ENCODE data around the gene DIAPH3. TPM values are rescaled to one million over a fixed set of nuclear protein-coding genes. Genes with fewer than 3 reads are reported as not detected.

Gene DIAPH3
- total RNA-seq, 5 donors from 2014 or later (not counting 1 experiment from before 2014, with no cell fraction given) = 0.14 to 0.45 (median 0.30) TPM

DNA sequence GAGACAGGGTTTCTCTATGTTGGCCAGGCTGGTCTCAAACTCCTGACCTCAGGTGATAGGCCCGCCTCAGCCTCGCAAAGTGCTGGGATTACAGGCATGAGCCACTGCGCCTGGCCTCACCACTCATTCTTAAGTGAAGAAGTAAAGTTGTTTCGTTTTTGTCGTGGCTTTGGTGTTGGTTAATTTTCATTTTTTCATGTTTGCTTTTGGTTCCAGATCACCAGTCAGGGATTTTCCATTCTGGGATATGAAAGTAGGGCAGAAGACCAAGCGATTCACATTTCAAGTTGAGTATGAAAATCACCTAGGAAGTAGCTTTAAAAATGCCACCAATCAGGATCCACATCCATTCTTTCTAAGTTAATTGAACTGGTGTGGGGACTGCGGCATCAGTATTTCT, 289.9 kb downstream of the DIAPH3 start:
- CTCF ChIA-PET = no interaction called here
- no peaks in the 10 kb centered on the region for H3K27me3 Mint-ChIP-seq
- POLR2A ChIA-PET = no interaction called here

DNA sequence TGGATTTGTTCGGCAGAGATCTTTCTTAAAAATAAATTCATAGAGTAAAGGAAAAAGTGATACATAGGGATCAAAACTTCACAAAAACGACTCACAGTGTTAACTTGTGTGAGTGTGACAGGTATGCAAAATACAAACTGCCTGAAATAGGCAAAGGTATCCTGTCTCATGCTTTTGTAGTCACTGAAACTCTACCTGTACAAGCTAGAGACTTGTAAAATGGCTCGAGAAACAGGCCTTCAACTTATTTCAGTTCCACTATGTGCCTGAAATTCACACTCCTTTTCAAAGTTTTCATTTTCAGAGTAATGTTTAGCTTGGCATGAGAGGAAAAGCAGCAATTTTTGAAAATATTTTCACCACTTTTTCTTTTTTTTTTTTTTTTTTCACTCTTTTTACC, 290.4 kb downstream of the DIAPH3 start:
- H3K27ac Mint-ChIP-seq = no peak overlapping the region
- CTCF ChIA-PET = interaction anchor here in 1 of 2 donors (0.6 kb wide), 1 partner anchor 21 kb away, joined by 4 read pairs; no protein-coding TSS in a partner anchor

More for the DNA sequence above, 289.9 kb downstream of the DIAPH3 start:
- H3K36me3 Mint-ChIP-seq = no peaks in the 10 kb centered on the region
- no peak for ATAC-seq (replicated peaks in 1 of 4)
- Histone ChIP-seq H3K27ac (ENCODE audit: low read length) (no peak overlapping the region), H3K36me3 (ENCODE audit: control insufficient read depth in 2 of 2, extremely low read depth in 1 of 2, insufficient read depth in 1 of 2, low read length in 1 of 2) (no peaks in the 10 kb centered on the region), H3K4me1 (ENCODE audit: control insufficient read depth in 1 of 2, extremely low read depth in 1 of 2, insufficient read depth in 2 of 2, low read length in 2 of 2) (no peaks in the 10 kb centered on the region), H3K9me3 (no peaks in the 10 kb centered on the region), H3K4me3 (ENCODE audit: control insufficient read depth in 1 of 2, extremely low read depth in 1 of 2, low read length in 1 of 2) (no peak overlapping the region), H3K27me3 (replicated peaks in 1 of 2; ENCODE audit: control insufficient read depth in 2 of 2, extremely low read depth in 1 of 2, insufficient read depth in 2 of 2, low read length in 1 of 2) (no peaks in the 10 kb centered on the region)
- no peaks in the 10 kb centered on the region for H3K9me3 Mint-ChIP-seq
- H3K4me3 Mint-ChIP-seq = no peak overlapping the region
- DNase-seq = no peak
- no peak overlapping the region for H3K27ac Mint-ChIP-seq
- no peaks in the 10 kb centered on the region for H3K4me1 Mint-ChIP-seq
- WGBS (ENCODE audit: insufficient coverage) = 89% methylated on average over 5 of the region's 7 CpGs

DNA sequence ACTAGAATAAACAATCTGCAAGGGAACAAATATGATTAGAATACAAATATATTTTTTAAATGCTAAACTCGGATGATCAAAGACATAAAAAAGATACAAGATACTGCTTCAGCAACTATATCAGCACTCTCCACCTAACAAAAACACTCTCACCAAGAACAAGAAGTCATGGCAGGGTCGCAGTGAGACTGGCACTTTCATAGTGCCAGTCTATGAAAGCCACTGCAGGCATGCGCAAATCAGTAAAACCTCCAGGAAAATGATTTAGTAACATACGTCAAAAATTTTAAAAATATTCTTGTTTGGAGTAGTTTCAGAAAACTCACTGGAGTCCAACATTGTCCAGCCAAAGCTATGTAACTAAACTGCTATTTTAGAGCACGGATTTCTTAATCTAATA, 295.9 kb downstream of the DIAPH3 start:
- no peaks in the 10 kb centered on the region for H3K27me3 ChIP-seq (replicated peaks in 1 of 2; ENCODE audit: control insufficient read depth in 2 of 2, extremely low read depth in 1 of 2, insufficient read depth in 2 of 2, low read length in 1 of 2)
- no peaks in the 10 kb centered on the region for H3K4me1 Mint-ChIP-seq
- WGBS (ENCODE audit: insufficient coverage) = 100% methylated on average over 3 of the region's 5 CpGs
- no peaks in the 10 kb centered on the region for H3K9me3 Mint-ChIP-seq
- no peaks in the 10 kb centered on the region for H3K27me3 Mint-ChIP-seq
- POLR2A ChIA-PET = no interaction called here
- H3K27ac Mint-ChIP-seq = no peak overlapping the region
- ATAC-seq (replicated peaks in 1 of 4) (no peak), DNase-seq (no peak)
- H3K27ac ChIP-seq (ENCODE audit: low read length) = no peak overlapping the region
- no peaks in the 10 kb centered on the region for H3K9me3 ChIP-seq
- H3K4me3 ChIP-seq (ENCODE audit: control insufficient read depth in 1 of 2, extremely low read depth in 1 of 2, low read length in 1 of 2) = no peak overlapping the region
- H3K36me3 Mint-ChIP-seq = no peaks in the 10 kb centered on the region
- H3K36me3 ChIP-seq (ENCODE audit: control insufficient read depth in 2 of 2, extremely low read depth in 1 of 2, insufficient read depth in 1 of 2, low read length in 1 of 2) = no peaks in the 10 kb centered on the region
- no peaks in the 10 kb centered on the region for H3K4me1 ChIP-seq (ENCODE audit: control insufficient read depth in 1 of 2, extremely low read depth in 1 of 2, insufficient read depth in 2 of 2, low read length in 2 of 2)
- CTCF ChIA-PET = no interaction called here
- no peak overlapping the region for H3K4me3 Mint-ChIP-seq

More for the DNA sequence above, 290.4 kb downstream of the DIAPH3 start:
- Mint-ChIP-seq H3K4me3 (no peak overlapping the region), H3K4me1 (no peaks in the 10 kb centered on the region), H3K27me3 (no peaks in the 10 kb centered on the region), H3K36me3 (no peaks in the 10 kb centered on the region), H3K9me3 (no peaks in the 10 kb centered on the region)
- Histone ChIP-seq H3K4me1 (ENCODE audit: control insufficient read depth in 1 of 2, extremely low read depth in 1 of 2, insufficient read depth in 2 of 2, low read length in 2 of 2) (no peaks in the 10 kb centered on the region), H3K4me3 (ENCODE audit: control insufficient read depth in 1 of 2, extremely low read depth in 1 of 2, low read length in 1 of 2) (no peak overlapping the region), H3K27me3 (replicated peaks in 1 of 2; ENCODE audit: control insufficient read depth in 2 of 2, extremely low read depth in 1 of 2, insufficient read depth in 2 of 2, low read length in 1 of 2) (no peaks in the 10 kb centered on the region), H3K27ac (ENCODE audit: low read length) (no peak overlapping the region), H3K36me3 (ENCODE audit: control insufficient read depth in 2 of 2, extremely low read depth in 1 of 2, insufficient read depth in 1 of 2, low read length in 1 of 2) (no peaks in the 10 kb centered on the region), H3K9me3 (no peaks in the 10 kb centered on the region)
- no peak for DNase-seq
- ATAC-seq (replicated peaks in 1 of 4) = no peak
- POLR2A ChIA-PET = no interaction called here
- 67% methylated on average over 1 of the region's 3 CpGs for WGBS (ENCODE audit: insufficient coverage)

DNA sequence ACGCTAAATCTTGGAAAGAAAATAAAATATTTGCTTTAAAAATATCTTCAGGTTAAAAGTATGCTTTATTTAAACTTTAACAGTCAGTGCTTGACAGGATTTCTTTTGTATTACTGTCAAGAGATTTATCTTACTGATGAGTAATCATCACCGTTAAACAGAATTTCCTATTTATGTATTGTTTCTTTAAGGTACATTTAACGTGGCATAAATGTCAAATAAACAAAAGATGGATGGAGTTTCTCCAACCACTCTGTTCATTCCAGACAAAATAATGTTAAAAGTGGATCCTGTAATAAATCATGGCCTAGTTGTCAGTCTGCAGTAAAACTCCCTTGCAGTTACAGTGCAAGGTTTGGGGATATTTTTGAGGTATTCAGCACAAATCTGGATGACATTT, 298.3 kb downstream of the DIAPH3 start:
- Mint-ChIP-seq H3K4me3 (no peak overlapping the region), H3K27ac (no peak overlapping the region), H3K36me3 (no peaks in the 10 kb centered on the region), H3K4me1 (no peaks in the 10 kb centered on the region), H3K9me3 (no peaks in the 10 kb centered on the region), H3K27me3 (no peaks in the 10 kb centered on the region)
- no peak overlapping the region for H3K27ac ChIP-seq (ENCODE audit: low read length)
- ATAC-seq (replicated peaks in 1 of 4) = no peak
- H3K27me3 ChIP-seq (replicated peaks in 1 of 2; ENCODE audit: control insufficient read depth in 2 of 2, extremely low read depth in 1 of 2, insufficient read depth in 2 of 2, low read length in 1 of 2) = no peaks in the 10 kb centered on the region
- no peak for DNase-seq
- H3K9me3 ChIP-seq = no peaks in the 10 kb centered on the region
- no CpG with 5 or more reads among the region's 3 CpGs for WGBS (ENCODE audit: insufficient coverage)
- POLR2A ChIA-PET = no interaction called here
- CTCF ChIA-PET = no interaction called here
- no peaks in the 10 kb centered on the region for H3K4me1 ChIP-seq (ENCODE audit: control insufficient read depth in 1 of 2, extremely low read depth in 1 of 2, insufficient read depth in 2 of 2, low read length in 2 of 2)
- no peak overlapping the region for H3K4me3 ChIP-seq (ENCODE audit: control insufficient read depth in 1 of 2, extremely low read depth in 1 of 2, low read length in 1 of 2)
- H3K36me3 ChIP-seq (ENCODE audit: control insufficient read depth in 2 of 2, extremely low read depth in 1 of 2, insufficient read depth in 1 of 2, low read length in 1 of 2) = no peaks in the 10 kb centered on the region

DNA sequence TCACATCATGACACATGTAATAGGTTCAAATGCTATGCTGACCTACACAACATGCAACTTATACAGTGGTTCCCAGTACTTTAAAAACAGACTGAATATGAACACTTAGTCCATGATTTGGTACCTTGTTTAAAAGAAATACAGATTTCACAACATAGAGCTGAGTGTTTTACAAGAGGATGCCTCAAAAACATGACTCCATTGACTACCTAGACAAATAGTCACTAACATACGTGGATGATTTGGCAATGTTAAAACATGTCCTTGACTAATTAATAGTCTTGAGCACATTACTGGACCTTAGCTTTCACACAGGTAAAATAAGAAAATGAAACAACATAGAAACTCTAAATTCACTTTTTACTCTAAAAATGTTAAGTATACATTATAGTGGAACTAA, 300.1 kb downstream of the DIAPH3 start:
- H3K27ac Mint-ChIP-seq = no peak overlapping the region
- H3K4me3 Mint-ChIP-seq = no peak overlapping the region
- Histone ChIP-seq H3K9me3 (no peaks in the 10 kb centered on the region), H3K27ac (ENCODE audit: low read length) (no peak overlapping the region), H3K36me3 (ENCODE audit: control insufficient read depth in 2 of 2, extremely low read depth in 1 of 2, insufficient read depth in 1 of 2, low read length in 1 of 2) (no peaks in the 10 kb centered on the region), H3K27me3 (replicated peaks in 1 of 2; ENCODE audit: control insufficient read depth in 2 of 2, extremely low read depth in 1 of 2, insufficient read depth in 2 of 2, low read length in 1 of 2) (no peaks in the 10 kb centered on the region), H3K4me3 (ENCODE audit: control insufficient read depth in 1 of 2, extremely low read depth in 1 of 2, low read length in 1 of 2) (no peak overlapping the region), H3K4me1 (ENCODE audit: control insufficient read depth in 1 of 2, extremely low read depth in 1 of 2, insufficient read depth in 2 of 2, low read length in 2 of 2) (no peaks in the 10 kb centered on the region)
- no CpG with 5 or more reads among the region's 1 CpG for WGBS (ENCODE audit: insufficient coverage)
- ChIA-PET CTCF (no interaction called here), POLR2A (no interaction called here)
- no peaks in the 10 kb centered on the region for H3K27me3 Mint-ChIP-seq
- H3K36me3 Mint-ChIP-seq = no peaks in the 10 kb centered on the region
- DNase-seq (no peak), ATAC-seq (replicated peaks in 1 of 4) (no peak)
- H3K4me1 Mint-ChIP-seq = no peaks in the 10 kb centered on the region
- no peaks in the 10 kb centered on the region for H3K9me3 Mint-ChIP-seq

DNA sequence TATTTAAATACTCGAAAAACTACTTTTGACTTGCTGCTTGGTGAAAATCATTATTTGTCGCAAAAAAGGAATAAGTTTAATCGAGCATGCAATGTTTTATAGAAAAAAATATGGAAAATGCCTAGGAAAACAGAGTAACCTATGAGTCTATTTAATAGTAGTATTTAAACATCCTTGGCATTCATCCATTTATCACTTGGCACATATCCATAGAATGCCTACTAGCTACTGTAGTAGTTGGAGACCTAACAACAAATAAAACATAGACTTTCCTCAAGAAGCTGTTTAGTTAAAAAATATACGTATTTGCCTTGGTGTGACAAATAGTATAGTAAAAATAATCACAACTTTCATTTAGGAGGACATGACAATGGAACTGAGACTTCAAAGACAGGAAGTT, 302.1 kb downstream of the DIAPH3 start:
- Mint-ChIP-seq H3K27me3 (no peaks in the 10 kb centered on the region), H3K36me3 (no peaks in the 10 kb centered on the region), H3K4me3 (no peak overlapping the region), H3K9me3 (no peaks in the 10 kb centered on the region), H3K27ac (no peak overlapping the region), H3K4me1 (no peaks in the 10 kb centered on the region)
- DNase-seq (no peak), ATAC-seq (replicated peaks in 1 of 4) (no peak)
- H3K36me3 ChIP-seq (ENCODE audit: control insufficient read depth in 2 of 2, extremely low read depth in 1 of 2, insufficient read depth in 1 of 2, low read length in 1 of 2) = no peaks in the 10 kb centered on the region
- CTCF ChIA-PET = no interaction called here
- no peak overlapping the region for H3K27ac ChIP-seq (ENCODE audit: low read length)
- H3K4me1 ChIP-seq (ENCODE audit: control insufficient read depth in 1 of 2, extremely low read depth in 1 of 2, insufficient read depth in 2 of 2, low read length in 2 of 2) = no peaks in the 10 kb centered on the region
- POLR2A ChIA-PET = no interaction called here
- H3K27me3 ChIP-seq (replicated peaks in 1 of 2; ENCODE audit: control insufficient read depth in 2 of 2, extremely low read depth in 1 of 2, insufficient read depth in 2 of 2, low read length in 1 of 2) = no peaks in the 10 kb centered on the region
- no peaks in the 10 kb centered on the region for H3K9me3 ChIP-seq
- no CpG with 5 or more reads among the region's 4 CpGs for WGBS (ENCODE audit: insufficient coverage)
- H3K4me3 ChIP-seq (ENCODE audit: control insufficient read depth in 1 of 2, extremely low read depth in 1 of 2, low read length in 1 of 2) = no peak overlapping the region

DNA sequence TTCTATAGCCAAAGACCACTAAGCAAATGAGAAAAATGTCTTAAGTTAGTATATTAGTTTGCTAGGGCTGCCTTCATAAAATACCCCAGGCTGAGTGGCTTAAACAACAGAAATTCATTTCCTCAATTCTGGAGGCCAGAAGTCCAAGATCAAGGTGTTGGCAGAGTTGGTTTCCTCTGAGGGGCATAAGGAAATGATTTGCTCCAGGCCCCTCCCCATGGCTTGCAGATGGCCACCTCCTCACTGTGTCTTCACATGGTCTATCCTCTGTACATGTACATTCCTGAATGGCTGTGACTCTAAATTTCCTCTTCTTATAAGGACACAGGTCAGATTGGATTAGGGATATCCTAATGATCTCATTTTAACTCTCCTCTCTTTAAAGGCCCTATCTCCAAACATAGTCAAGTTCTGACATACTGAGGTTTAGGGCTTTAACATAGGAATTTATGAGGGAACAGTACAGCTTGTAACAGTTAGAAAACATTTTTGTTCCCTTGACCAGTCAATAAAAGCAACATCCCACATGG, 307.4 kb downstream of the DIAPH3 start:
- POLR2A ChIA-PET = no interaction called here

More for the DNA sequence above, 307.4 kb downstream of the DIAPH3 start:
- H3K4me1 ChIP-seq (ENCODE audit: control insufficient read depth in 1 of 2, extremely low read depth in 1 of 2, insufficient read depth in 2 of 2, low read length in 2 of 2) = no peaks in the 10 kb centered on the region
- Mint-ChIP-seq H3K36me3 (no peaks in the 10 kb centered on the region), H3K27me3 (no peaks in the 10 kb centered on the region), H3K4me3 (no peak overlapping the region), H3K4me1 (no peaks in the 10 kb centered on the region), H3K27ac (no peak overlapping the region), H3K9me3 (no peaks in the 10 kb centered on the region)
- DNase-seq = no peak
- no peak overlapping the region for H3K4me3 ChIP-seq (ENCODE audit: control insufficient read depth in 1 of 2, extremely low read depth in 1 of 2, low read length in 1 of 2)
- CTCF ChIA-PET = no interaction called here
- H3K9me3 ChIP-seq = no peaks in the 10 kb centered on the region
- H3K27ac ChIP-seq (ENCODE audit: low read length) = no peak overlapping the region
- ATAC-seq (replicated peaks in 1 of 4) = no peak
- H3K27me3 ChIP-seq (replicated peaks in 1 of 2; ENCODE audit: control insufficient read depth in 2 of 2, extremely low read depth in 1 of 2, insufficient read depth in 2 of 2, low read length in 1 of 2) = no peaks in the 10 kb centered on the region
- H3K36me3 ChIP-seq (ENCODE audit: control insufficient read depth in 2 of 2, extremely low read depth in 1 of 2, insufficient read depth in 1 of 2, low read length in 1 of 2) = no peaks in the 10 kb centered on the region
